GM18508 (cell line): ENCODE results near the gene GALNT16.
A peak's percentile ranks its signal among the peaks of the same experiment; 100 is the strongest.

Experiments used
- ATAC-seq: cut with Tn5 transposase; IDR thresholded peaks from one replicate; pipeline ENCODE4 v1.9.1; 2021; ENCODE audit warnings: moderate number of reproducible peaks; ENCODE audit not compliant: insufficient read depth, unreplicated experiment

Gene GALNT16

DNA sequence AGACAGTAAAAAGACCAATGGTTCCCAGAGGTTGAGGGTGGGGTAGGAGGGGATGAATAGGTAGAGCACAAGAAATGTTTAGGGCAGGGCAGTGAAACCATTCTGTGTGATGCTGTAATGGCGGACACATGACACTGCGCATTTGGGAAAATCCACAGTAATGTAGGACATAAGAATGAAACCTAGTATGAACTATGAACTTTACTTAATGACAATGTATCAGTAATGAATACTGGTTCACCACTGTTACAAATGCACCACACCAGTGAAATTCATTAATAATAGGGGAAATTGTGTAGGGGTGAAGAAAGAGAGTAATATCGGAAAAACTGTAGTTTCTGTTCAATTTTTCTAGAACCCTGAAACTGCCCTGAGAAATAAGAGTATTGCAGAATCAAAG is 132.5 kb downstream of the GALNT16 start:
- no peak for ATAC-seq

DNA sequence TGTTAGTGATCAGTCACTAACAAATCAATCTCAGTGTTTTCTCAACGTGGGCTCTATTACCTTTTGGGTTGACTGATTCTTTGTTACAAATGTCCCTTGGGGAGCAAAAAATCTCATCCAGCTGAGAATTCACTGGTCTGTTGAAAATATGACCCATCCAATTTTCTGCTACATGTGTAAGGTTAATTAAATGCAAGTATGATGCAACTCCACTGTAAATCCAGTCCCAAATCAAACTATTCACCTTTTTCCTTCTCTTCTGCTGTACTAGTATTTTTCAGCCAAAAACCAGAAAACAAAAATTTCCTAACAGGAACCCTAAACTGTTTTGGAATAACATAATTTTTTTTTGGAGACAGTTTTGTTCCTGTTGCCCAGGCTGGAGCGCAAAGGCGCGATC is 136.0 kb downstream of the GALNT16 start:
- ATAC-seq, result no peak

DNA sequence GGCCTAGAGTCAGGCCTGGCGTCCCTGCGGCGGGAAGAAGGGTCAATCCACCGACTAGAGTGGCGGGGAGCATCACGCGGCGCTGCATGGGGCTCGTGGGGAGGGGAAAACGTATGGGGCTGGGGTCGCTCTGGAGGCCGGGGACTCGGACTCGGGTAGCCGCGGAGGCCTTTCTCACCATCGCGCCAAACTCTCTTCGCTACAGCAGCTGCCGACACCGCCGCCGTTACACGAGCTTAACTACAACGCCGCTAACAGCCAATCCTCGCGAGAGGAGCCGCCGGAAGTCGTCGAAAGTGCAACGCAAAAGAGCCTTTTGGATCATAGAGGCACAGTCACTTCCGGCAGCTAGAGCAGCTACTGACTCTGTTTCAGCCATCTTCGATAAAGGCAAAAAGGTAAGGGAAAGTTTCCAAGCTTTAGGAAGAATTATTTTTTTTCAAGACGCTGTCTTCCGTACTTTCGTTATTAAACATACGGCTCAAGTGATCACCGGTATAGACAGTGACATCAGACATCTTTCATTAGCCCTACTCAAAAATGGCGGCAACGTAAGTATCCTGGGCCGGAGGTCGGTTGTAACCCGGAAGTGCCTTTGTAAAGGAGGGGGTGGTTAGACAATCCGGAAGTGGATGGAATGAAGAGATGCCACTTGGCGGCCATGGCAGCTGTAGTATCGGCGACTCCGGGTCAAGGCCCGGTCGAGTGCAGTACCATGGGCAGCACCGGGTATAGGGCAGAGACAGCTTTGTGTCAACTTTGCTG is 138.3 kb downstream of the GALNT16 start, which contains the start of the genes ERH and SLC39A9:
ERH (minus strand) TSS at position 247 of the 765 bp plus-strand sequence; CDS start at position 181, 66 bp downstream.
SLC39A9 (plus strand) TSS at position 640 of the 765 bp plus-strand sequence. CDS start 678 bp downstream, outside the sequence.
- peak; percentile 73 for ATAC-seq

DNA sequence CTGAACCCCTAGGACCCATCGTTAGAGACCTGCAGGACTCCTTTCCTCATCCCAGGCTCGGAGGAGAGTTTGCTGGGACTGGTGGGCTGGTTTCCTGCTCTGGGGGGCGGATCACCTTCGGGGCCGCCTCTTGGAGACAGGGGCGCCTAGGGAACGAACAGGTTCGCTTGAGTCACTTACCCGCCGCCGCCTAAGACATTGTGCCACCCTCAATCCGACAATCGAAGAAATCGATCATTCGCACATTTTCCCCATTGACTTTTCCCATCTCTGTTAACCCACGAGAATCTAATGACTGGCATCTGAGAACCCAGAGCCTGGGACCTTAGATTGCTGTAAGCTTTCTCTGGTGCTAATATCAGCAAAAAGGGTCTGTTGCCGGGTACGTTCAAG is 138.9 kb downstream of the GALNT16 start:
- ATAC-seq, result no peak

DNA sequence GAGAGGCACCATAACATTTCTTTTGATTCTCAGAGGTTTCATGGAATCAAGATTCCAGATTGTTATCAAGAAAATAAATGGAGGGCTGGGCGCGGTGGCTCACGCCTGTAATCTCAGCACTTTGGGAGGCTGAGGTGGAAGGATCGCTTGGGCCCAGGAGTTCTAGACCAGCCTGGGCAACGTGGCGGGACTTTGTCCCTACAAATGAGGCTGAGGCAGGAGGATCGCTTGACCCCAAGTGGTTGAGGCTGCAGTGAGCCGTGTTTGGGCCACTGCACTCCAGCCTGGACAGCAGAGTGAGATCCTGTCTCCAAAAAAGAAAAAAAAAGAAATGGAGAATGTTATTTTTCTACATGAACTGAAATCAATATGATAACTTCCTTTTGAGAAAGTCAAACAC is 139.8 kb downstream of the GALNT16 start:
- no peak for ATAC-seq

DNA sequence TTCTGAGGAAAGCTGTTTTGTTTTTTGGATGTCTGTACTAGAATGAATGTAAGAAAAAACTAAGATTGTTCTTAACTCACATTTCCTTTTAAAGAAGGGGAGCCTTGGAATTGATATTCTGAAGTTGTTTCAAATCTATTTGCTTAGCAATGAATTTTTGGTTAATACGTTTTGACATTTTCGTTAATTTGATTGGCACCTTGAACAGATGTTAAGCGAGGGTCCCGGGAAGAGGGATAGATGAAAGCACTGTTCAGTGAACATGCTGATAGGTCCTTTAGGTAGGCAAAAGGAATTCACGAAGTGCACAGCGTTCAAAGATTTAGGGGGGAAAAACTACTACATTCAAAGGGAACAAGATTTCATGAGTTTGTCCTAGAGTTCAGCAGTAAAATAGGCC is 140.2 kb downstream of the GALNT16 start:
- ATAC-seq, result no peak

DNA sequence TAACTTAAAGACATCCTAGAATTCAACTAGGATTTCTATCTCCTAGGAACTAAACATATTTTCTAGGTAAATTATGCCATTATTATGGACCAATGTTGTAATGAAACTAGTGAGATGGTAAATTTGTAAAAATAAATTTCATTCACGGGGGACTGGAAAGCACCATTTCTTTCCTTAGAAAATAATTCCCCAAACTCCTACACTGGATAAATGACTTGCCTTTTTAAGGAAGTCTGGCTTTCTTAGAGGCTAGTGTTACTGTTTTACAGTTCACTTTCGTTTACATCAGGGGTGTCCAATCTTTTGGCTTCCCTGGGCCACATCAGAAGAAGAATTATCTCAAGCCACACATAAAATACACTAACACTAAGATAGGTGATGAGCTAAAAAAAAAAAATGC is 141.9 kb downstream of the GALNT16 start:
- no peak for ATAC-seq

DNA sequence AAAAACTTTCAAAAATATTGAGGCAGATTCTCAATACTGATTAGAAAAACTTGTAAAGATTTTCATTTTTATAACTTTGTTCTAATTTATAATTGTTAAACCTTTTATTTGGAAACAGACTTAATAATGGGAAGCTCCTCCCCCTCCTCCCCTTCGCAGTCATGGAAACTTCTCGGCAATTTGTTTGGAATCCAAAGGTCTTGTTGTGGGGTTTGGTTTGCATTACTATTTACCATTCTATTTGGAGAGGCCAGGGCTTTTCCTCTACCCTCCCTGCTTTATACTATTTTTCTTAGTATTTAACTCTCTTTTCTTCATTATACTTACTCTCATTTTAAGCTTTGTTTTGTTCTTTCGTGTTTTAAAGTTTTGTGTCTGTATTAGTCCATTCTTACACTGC is 144.5 kb downstream of the GALNT16 start:
- ATAC-seq, result no peak

DNA sequence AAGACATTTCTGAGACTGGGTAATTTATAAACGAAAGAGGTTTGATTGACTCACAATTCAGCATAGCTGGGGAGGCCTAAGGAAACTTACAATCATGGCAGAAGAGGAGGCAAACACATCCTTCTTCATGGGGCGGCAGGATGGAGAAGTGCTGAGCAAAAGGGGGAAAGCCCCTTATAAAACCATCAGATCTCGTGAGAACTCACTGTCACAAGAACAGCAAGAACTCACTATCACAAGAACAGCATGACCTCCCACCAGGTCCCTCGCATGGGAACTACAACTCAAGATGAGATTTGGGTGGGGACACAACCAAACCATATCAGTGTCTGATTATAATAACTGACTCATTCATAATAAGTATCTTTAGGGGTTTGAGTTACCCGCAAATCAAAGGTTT is 144.9 kb downstream of the GALNT16 start:
- no peak for ATAC-seq

DNA sequence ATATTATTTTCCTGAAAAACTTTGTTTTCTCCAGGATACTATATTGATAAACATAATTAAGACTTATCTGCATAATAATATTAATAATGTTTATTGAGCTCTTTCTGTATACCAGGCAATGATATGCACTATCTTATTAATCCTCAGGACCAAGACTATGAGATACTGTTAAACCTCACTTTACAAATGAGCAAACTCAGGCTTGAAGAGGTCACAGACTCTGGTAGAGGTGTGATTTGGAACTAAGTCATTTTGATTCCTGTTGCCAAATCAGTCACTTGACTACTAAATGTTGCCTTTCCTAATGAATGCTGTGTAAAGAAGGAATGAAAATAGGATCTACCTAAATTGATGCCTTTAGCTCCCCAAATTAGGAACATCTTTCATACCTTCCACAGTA is 145.8 kb downstream of the GALNT16 start:
- no peak for ATAC-seq
